ENCODE data around the gene NEDD8.
A peak's percentile ranks its signal among the peaks of the same experiment; 100 is the strongest.
"Not testable (repeated sequence)": the region's sequence is repeated elsewhere in the genome, so short reads cannot be mapped to it uniquely, and the experiment has no call there.

Gene NEDD8

DNA sequence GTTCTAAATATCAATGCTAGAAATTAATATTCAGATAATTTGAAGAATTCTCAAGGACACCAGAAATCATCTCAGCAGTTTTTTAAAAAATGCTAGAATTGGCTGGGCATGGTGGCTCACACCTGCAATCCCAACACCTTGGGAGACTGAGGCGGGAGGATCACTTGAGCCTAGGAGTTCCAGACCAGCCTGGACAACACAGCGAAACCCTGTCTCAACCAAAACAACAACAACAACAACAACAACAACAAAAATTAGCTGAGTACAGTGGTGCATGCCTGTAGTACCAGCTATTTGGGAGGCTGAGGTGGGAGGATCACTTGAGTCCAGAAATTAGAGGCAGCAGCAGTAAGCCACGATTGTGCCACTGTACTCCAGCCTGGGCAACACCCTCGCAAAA, 13.1 kb downstream of the NEDD8 start:
- no peak for DNase-seq

DNA sequence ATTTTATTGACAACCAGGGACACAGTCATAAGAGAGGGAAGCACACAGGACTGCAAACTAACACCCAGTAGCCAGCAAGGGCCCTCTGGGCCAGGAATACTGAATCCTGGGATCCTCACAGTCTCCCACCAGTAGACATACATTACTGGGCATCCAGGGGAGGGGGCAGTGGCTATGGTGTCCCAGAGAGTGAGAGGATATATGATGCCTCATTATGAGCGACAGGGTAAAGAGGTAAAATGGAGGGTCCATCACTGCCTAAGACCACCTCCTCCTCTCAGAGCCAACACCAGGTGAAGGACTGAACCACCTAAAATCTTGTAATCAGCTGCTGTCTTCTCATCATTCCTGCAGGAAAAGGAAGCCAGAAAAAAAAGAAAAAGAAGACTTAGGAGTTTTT, 15.3 kb downstream of the NEDD8 start:
- DNase-seq, result not testable (repeated sequence)

DNA sequence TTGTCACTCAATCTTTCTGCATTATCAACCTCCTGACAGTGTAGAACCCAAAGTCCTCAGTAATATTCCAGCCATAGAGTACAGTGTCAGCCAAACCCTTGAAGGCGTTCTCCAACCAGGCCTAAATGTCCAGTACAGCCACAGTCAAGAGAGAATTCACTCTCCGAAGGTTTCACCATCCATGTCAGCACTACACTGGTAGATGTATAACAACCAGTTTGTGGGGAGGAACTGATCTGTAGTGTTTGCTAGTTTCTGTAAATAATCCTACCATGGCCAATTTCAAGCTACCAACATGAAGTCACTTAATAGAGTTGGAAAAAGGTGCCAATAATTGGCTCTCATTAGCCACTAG, 15.8 kb downstream of the NEDD8 start:
- no peak for DNase-seq

DNA sequence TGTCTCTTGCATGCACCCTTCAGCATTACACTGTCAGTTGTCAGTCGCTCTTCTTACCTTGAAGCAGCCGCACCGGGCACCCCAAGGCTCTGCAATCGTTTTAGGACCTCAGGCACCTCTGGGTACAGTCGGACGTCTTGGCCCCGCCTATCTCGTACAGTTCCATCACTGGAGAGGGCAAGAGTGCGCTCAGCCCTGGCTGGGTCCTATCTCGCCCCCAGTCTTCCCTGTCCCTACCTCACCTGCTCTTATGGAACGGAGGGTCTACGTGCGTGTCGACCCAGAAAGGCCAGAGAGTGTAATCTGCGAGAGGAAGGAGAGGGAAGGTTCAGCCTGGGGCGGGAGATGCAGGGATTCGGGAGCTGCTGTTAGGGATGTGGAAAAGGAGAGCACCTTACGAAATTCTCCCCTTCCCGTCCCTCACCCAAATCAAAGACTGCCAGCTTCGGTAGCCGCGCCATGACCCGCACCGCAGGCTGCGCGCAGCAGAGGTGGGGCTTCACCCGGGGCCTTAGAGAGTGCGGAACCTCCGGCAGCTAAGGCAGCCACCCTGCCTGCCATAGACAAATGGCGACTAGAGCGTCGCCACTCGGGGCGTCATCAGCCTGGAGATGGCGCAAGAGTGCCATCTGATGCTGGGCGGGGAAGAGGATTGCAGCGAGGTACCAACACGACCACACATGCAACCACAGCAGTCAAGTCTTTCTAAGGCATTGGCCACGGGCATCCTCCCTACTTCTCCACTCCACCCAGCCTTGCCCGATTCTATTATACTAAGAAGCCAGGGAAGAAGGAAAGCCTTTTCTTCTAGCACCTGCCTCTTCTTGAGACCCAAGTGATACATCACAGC, 16.4 kb downstream of the NEDD8 start, which contains the start of gene MDP1:
MDP1 (minus strand) TSS at position 572 of the 850 bp plus-strand sequence; CDS start at position 461, 111 bp downstream.
- peak; percentile 91 to 92 for DNase-seq

DNA sequence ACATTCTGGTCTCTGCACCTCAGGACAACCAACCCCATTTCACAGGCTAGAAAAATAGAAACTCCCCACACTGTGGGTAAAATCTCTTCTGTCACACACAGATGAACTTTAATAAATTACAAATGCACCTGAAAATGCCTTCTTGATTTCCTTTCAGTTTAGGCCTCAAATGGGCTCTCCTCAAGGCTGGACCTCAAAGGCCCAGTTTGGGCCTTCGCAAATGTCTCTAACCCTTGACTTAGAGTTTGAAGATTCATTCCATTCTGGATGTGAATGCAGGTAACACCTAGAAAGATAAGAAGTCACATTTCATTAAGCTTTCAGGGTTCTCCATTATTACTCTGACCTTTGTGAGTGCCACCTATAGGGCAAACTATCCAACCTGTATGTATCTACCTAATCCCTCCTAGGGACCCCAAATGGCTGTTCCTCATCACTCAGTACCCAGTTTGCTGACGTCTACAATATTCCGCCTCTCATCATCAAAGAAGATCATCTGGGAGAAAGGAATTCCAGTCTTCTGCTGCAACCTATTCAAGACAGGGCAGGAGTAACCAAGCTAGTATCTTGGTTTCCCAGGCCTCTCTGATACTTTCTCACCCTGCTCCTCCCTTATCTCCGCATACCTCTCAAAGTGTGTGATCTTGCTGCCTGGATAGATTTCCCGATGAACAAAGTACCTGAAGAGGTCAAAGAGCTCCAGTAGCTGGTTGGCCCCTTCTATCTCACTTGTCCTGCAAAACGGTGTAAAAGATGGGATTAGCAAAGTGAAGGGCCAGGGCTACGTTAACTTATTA, 18.1 kb downstream of the NEDD8 start:
- no peak for DNase-seq

DNA sequence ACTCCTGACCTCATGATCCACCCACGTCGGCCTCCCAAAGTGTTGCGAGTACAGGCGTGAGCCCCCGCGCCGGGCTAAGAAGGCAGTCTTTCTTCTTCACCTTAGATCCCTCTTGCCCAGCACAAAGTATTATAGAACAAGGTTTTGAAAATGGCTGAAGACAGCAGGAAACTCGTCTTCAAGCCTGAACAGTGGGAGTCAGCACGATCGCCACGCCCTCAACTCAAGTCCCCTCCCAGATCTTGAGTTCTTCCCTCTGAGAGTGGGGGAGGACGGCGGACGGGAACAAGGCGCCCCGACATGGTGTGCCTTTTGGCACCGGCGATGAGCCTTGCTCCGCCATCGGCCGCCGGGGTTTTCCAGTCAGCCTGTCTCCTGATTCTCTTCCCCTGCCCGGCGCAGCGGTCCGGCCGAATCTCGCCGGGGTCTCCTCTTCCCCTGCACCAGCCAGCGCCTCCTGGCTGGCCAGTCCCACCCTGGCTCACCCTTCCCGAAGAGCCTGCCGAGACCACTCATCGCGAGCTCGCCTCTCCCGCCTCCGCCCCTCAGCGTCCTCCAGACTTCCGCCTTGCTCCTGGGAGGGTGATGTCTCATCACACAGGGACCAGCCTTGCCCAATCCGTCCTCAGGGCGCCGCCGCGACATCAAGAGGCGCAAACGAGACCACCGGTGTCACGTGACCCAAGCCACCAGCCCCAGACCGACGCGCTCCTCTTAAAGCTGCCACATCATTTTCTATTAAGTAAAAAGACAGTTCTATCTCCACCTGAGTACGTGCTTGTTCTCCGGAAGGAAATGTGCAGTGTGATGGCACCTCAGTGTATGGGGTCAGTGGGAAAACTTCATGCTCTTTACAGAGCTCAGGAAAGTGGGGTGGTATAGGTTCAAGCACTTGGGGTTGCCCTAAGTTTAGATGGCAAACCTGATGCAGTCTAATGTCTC, 19.0 kb downstream of the NEDD8 start, which contains the start of gene CHMP4A:
CHMP4A (minus strand) TSS at position 565 of the 942 bp plus-strand sequence; CDS start at position 516, 49 bp downstream.
- DNase-seq, result peak; percentile 97

DNA sequence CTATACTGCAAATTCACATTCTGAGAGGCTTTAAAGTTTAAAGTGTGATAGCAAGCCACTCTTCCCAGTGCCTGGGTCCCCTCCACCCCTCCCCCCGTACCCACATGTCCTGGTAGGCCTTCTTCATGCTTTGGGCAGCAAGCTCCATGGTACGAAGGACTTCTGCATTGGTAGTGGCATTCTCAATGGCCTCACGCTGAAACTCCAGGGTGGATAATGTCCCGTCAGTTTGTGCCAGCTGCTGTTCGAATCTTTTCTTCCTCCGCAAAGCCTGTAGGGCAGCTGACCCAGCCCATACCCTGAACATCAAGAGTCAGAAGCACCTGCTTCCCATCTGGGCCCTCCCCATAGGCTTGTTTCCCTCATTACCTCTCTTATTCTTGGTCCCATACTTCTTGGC, 20.9 kb downstream of the NEDD8 start:
- no peak for DNase-seq

DNA sequence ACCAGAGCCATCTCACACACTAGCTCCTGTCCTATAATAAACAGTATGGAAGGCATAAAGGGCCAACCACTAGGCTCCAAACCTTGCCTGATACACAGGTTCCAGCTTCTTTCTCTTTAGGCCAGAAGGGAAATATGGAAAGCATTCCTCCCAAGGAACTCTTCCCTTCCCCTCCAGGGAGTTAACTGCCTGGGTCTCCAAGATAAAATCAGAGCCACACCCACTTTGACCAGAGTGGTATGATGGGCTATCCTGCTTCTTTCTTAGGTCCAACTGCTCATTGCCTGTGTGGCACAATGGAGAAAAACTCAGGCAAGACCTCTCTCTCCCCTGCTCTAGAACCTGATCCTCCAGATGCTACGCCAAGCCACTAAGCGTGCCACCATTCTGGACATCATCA, 24.5 kb downstream of the NEDD8 start:
- no peak for DNase-seq

DNA sequence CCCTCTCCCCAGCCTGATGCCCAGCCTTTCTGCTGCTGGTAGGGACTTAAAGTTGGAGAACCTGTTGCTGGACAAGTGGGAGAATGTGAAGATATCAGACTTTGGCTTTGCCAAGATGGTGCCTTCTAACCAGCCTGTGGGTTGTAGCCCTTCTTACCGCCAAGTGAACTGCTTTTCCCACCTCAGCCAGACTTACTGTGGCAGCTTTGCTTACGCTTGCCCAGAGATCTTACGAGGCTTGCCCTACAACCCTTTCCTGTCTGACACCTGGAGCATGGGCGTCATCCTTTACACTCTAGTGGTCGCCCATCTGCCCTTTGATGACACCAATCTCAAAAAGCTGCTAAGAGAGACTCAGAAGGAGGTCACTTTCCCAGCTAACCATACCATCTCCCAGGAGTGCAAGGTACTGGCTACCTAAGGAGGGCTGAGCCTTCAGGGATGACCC, 25.0 kb downstream of the NEDD8 start:
- DNase-seq, result no peak

DNA sequence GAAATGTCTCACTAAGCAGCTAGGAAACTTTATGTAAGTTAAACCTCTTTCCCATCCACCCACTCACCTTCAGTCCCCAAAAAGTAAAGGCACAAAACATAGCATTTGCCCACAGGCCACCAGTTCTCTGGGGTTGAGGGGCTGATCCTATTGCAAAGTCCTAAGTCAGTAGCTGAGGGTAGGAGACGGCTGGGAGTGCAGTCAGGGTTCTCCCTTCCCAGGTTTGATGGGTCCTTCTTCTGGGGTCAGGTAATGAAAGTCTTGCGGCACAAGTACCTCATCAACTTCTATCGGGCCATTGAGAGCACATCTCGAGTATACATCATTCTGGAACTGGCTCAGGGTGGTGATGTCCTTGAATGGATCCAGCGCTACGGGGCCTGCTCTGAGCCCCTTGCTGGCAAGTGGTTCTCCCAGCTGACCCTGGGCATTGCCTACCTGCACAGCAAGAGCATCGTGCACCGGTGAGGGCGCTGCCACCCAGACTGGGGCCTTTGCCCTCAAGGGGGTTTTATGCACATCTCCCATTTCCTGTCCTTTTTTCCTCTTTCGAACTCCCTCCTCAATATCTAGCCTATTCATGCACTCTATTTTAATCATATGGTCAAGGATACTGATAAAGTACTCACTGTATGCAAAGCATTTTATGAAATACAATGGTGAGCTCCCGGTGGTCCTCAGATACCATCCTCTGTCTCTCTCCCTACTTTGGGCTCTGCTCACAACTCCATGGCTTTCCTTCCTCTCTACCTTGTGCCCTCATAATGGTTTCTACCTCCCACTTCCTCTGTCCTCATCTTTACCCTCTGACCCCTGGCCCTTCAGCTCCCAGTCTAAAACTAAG, 25.7 kb downstream of the NEDD8 start:
- no peak for DNase-seq

DNA sequence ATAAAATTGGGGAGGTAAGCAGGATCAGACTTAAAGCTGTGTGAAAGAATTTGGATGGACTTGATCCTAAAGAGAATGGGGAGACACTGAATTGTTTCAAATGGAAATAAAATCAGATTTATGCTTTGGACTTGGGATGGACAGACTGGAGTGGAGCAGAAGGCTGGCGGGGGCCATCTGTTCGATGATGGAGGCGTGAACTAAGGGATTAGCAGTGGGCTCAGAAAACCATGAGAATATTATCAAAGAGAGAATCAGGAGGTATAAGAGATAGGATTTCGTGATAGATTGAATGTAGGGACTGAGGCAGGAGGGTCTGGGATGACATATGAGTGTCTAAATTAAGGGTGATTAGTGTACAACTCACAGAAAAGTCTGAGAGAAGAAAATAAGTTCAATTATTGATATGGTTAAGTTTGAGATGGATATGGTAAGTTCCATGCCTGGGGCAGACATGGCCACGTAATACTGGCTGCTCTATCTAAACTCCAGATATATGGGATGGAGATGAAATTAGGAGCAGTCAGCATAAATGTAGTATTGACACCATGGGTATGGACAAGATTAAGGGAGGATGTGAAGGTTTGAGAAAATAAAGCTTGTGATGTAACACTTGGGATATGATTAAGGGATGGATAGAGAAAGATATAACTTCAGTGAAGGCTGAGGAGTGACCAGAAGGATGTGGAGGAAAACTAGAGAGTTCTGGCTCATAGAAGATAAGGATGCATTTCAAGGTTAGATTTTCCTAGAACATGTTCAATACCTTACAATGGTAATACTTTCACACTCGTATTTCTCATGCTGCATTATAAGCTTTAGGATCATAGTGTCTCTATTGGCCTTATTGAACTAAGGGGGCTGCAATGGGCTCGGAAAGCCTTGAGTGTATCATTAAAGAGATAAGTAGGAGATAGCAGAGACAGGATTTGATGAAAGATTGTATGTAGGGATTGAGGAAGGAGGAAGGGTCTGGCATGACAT, 27.7 kb downstream of the NEDD8 start:
- no peak for DNase-seq

DNA sequence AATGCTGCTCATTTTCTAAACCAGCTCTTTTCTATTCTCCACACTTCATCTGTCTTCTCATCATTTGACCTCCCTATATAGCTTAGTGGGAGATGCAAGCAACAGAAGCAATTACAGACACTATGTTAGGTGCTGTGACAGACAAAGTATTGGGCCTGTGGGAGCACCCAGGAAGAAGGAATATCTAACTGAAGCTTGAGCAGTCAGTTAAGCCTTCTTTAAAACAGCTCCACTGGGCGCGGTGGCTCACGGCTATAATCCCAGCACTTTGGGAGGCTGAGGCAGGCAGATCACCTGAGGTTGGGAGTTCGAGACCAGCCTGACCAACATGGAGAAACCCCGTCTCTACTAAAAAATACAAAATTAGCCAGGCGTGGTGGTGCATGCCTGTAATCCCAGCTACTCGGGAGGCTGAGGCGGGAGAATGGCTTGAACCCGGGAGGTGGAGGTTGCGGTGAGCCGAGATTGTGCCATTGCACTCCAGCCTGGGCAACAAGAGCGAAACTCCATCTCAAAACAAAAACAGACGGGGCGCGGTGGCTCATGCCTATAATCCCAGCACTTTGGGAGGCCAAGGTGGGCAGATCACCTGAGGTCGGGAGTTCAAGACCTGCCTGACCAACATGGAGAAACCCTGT, 28.8 kb downstream of the NEDD8 start:
- not testable (repeated sequence) for DNase-seq

DNA sequence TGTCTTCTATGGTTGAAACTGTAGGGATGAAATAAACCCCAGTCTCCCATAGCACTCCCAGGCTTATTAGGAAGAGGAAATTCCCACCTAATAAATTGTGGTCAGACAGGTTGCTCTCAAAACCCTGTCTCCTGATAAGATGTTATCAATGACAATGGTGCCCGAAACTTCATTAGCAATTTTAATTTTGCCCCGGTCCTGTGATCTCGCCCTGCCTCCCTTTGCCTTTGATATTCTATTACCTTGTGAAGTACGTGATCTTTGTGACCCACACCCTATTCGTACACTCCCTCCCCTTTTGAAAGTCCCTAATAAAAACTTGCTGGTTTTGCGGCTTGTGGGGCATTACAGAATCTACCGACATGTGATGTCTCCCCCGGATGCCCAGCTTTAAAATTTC, 29.6 kb downstream of the NEDD8 start:
- not testable (repeated sequence) for DNase-seq

DNA sequence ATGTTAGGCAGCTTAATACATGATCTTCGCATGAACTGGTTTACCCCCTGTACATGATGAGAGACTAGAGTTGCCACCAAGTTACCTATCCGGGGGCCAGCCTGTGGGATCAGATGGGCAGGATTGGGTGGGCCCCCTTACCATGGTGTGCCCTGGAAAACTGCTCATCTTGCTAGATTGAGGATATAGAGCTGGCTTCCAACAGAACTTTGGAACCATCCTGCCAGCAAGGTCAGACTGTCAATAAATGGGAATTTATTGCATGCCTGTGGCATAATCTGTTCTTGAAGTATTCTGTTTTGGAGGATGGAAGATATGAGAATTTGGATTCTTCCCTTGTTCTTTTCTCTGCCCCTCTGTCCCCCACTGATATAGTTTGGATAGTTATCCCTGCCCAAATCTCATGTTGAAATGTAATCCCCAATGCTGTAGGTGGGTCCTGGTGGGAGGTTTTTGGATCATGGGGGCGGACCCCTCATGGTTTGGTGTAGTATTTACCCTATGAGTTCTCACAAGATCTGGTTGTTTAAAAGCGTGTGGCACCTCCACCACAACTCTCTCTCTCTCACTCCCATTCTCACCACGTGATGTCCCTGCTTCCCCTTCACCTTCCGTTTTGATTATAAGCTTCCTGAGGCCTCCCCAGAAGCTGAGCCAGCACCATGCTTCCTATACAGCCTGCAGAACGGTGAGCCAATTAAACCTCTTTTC, 33.2 kb downstream of the NEDD8 start:
- DNase-seq, result peak; percentile 3 to 21

DNA sequence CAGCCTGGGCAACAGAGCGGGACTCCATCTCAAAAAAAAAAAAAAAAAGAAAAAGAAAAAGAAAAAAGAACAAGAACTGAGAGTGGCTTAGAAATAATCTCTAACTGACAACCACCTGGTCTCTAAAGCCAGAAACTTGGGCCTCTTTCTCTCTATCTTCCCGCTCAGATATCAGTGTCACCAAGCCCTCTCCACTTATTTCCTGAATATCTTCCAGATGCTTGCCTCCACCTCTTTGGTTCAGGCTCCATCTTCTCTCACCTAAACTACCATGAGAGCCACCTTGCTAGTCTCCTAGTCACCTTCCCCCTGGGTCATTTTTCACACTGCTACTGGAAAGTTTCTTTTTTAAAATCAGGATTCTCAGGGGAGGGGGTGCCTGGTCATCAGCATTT, 35.1 kb downstream of the NEDD8 start:
- DNase-seq, result no peak

DNA sequence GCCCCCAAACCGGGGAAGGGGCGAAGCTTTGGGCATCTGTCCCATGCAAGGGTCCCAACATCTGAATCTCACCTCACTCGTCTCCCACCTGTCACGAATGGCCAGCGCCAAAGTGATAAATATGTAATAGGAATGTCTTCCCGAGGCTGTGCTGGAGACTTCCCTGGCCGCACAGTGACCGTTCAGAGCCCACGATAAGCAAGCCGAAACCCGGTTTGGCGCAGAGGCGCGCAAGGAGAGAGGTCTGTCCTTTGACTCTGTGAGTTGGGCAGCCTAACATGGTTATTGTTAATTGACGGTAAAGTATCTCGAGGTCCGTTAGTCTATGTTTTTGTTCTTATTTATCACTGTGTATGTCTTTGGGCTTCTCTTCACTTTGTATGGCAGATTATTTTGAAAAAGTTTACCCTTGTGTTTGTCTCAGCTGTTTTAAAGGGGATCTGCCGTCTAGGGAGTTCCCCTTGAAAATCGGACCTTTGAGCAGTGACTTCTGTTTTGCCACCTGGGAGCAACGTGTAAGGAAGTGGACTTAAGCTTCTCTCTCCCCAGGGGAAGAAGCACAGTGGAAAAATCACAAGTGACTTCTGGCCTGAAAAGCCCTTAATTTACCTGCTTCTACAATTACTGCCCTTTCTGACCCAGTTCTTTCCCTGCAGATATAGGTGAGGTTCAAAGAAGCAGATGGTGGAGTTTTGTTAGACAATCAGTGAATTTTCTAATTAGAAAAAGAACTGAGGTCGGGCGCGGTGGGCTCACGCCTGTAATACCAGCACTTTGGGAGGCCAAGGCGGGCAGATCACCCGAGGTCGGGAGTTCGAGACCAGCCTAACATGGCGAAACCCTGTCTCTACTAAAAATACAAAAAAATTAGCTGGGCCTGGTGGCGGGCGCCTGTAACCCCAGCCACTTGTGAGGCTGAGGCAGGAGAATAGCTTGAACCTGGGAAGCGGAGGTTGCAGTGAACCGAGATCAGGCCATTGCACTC, 35.8 kb downstream of the NEDD8 start:
- peak; percentile 13 to 57 for DNase-seq

DNA sequence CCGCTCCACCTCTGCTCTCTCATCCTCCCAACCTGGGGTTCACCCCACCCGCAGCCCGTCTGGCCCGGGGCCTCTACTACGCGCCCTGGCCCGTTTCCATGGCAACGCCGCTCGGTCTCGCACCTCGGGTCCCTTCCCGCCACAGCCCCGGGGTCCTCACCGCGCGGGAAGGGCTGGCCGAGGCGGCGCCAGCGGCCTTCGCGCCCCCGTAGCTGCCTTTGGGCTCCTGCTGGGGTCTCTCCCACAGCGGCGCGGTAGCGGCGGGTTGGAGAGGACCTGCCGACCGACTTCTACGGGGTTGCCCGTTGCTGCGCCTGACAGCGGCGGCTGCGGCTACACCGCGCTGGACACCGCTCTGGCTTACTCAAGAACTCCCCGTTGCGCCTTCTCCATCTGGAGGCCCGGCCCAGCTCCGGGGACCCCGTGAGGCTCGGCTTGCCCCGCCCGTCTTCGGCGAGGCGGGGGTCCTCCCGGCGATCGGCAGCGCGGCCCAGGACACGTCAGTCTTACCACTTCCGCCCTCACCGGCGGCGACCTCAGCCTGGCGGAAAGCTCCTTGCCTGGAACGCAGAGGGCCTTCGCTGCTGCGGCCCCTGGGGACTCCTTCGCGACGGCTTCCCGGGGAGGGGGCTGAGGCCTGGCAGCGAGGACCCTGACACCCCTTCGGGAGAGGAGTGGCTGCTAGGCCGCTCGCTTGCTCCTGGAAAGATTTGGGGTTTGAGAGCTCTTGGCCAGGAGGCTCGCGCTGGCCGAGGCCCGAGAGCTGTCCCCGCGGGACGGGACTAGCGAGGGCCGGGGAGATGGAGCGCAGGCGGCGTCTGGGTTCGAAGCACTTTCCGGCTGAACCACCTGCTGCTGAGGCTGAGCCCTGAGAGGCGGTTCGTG, 36.7 kb downstream of the NEDD8 start, which contains the start of gene TM9SF1:
TM9SF1 (minus strand) TSS at position 256 of the 885 bp plus-strand sequence. CDS start 422 bp downstream, outside the sequence.
- DNase-seq, result peak; percentile 68 to 83
